GM12892 (cell line): ENCODE data around the gene LRRC52.
"Not testable (repeated sequence)": the region's sequence is repeated elsewhere in the genome, so short reads cannot be mapped to it uniquely, and the experiment has no call there.

ENCODE experiments used
- DNase-seq: peaks from one replicate; pipeline ENCODE4 v3.0.0; 2011; ENCODE audit not compliant: insufficient read length
- FAIRE-seq: peaks from 2 replicates; lab custom pipeline; 2011; peaks lifted over from hg19 to GRCh38; lab: Jason Lieb, UNC
- POLR2A ChIP-seq: IDR thresholded peaks from 2 replicates; pipeline ENCODE4 v1.6.1; 2011; ENCODE audit warnings: low read depth, low read length, control low read depth
- POLR2AphosphoS5 ChIP-seq: IDR thresholded peaks from 2 replicates; pipeline ENCODE4 v1.6.1; 2011; ENCODE audit warnings: low read depth, low read length, control low read depth
- TAF1 ChIP-seq: IDR thresholded peaks from 2 replicates; pipeline ENCODE4 v1.6.1; 2011; ENCODE audit warnings: low read depth, mild to moderate bottlenecking, control low read depth, low read length, borderline replicate concordance

Gene LRRC52

DNA sequence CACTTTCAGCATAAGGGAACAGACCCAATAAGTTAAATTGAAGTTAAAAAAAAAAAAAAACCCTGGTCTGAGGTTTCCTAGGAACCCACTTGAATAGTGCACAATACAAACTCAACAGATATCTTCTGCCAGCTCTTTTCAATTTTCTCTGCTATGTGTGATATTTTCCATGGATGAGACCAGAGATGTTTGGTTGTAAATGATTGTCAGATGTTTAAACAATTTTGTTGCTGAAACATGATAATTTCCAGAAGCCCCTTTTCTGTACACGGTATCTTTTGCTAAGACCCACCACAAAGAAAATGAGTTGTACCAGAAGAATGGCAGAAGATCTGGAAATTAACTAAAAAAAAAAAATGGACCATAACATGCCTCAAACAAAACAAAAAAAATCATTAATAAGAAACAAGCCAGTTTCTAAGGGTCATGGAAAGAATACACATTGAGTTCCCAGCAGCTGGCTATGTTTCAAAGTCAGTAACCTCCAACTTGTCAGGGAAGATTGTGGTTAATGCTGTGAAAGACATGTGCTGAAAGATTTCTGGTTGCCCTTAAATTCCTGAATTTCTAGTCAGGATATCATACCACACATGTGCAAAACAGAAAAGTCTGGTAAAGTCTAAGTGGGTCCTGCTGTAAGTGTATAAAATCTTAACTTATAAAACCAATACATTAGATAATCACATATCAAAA lies 51.6 kb downstream of the LRRC52 start:
- no peak for TF ChIP-seq POLR2A
- TF ChIP-seq POLR2AphosphoS5, result no peak
- TF ChIP-seq TAF1, result no peak
- FAIRE-seq, result no peak
- DNase-seq, result no peak

- FAIRE-seq (peak; percentile 97), DNase-seq (peak; percentile 78)
- TF ChIP-seq POLR2A (peak; percentile 32; the same call in 1 of the 2 replicates), TAF1 (no peak), POLR2AphosphoS5 (no peak)
Measured at GRCh38 chr1:165597883-165598675, 54.3 kb downstream of the LRRC52 start.

DNA sequence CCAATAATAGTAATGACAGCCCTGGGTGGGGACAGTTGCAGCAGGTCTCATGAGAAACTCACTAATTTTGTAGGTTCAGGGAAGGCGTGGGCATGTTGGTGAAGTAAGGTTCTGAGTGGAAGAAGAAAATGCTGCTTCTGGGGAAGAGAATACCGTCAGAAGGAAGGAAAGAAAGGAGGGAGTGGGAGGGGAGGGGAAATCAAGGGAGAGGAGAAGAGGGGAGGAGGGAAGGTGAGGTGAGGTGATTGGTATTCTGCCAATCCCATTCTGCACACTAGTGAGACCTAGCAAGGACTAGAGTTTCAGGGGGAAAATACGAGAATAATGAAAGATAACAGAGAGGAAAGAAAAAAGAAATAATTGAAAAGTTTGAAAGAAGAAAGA lies 54.9 kb downstream of the LRRC52 start:
- DNase-seq (no peak), FAIRE-seq (peak; percentile 14)
- TF ChIP-seq POLR2A (no peak), TAF1 (no peak), POLR2AphosphoS5 (no peak)

DNA sequence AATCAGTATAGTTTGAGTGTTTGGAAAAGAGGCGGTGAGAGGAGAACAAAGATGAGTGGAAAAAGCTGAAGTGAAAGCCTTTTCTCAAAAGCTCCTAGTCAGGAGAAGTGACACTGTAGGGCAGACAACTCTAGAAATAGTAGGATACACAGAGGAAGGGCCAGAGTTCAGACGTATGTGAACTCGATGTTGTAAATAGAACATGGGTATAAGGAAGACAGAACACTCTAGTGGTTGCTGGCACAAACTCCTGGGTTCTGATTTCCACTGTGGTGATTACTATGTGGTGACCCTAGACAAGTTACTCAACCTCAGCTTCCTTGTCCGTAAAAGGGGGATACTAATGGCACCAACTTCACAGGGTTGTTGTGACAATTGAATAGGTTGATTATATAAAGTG lies 57.0 kb downstream of the LRRC52 start:
- no peak for DNase-seq

GRCh38 chr1:165603810-165604209 lies 60.0 kb downstream of the LRRC52 start:
- FAIRE-seq, result no peak
- no peak for DNase-seq
- no peak for TF ChIP-seq POLR2AphosphoS5
- TF ChIP-seq TAF1, result no peak
- no peak for TF ChIP-seq POLR2A

More for the DNA sequence above, 57.0 kb downstream of the LRRC52 start:
- FAIRE-seq, result no peak
- no peak for TF ChIP-seq POLR2A
- TF ChIP-seq TAF1, result no peak
- no peak for TF ChIP-seq POLR2AphosphoS5

- TF ChIP-seq TAF1, result no peak
- no peak for TF ChIP-seq POLR2A
- no peak for TF ChIP-seq POLR2AphosphoS5
- no peak for FAIRE-seq
- no peak for DNase-seq
Measured at GRCh38 chr1:165605246-165605645, 61.4 kb downstream of the LRRC52 start.

GRCh38 chr1:165606676-165607075 lies 62.9 kb downstream of the LRRC52 start:
- DNase-seq, FAIRE-seq: not testable (repeated sequence)

DNA sequence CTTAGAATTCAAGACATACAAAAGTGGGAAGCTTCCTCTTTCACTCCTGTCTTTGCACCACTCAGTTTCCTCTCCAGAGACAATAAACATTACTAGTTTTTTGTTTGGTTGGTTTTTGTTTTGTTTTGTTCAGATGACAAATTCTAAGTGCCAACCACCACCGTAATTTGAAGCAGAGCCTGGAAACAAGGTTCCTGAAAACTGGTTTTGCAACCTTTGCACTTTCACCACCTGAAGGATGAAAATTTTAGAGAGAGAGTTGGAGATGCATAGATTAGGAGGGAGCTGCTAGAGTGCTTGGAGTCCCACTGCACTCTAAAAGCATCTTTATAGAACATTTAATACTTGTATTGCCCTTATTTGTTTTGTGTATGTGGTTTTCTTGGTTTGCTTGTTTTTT lies 67.1 kb downstream of the LRRC52 start:
- FAIRE-seq (no peak), DNase-seq (no peak)
- TF ChIP-seq POLR2A, result no peak
- TF ChIP-seq POLR2AphosphoS5, result no peak
- TF ChIP-seq TAF1, result no peak

DNA sequence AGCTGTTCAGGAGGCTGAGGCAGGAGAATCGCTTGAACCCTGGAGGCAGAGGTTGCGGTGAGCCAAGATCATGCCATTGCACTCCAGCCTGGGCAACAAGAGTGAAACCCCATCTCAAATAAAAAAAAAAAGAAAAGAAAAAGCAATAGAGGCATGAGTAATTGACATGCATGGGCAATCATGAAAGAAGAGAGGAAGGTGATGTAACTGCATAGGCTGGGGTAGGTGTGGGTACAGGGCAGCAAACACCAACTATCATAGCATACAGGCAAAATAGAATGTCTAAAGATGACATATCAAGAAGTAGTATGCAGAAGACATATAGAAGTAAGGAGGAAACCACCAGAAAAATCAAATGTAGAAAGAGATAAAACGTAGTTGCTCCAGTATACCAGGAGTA lies 68.3 kb downstream of the LRRC52 start:
- FAIRE-seq, result no peak
- DNase-seq, result no peak
- TF ChIP-seq TAF1 (no peak), POLR2AphosphoS5 (no peak), POLR2A (no peak)
